Esophagus muscularis mucosa (tissue), 4 donors: ENCODE data around the gene SEH1L. TPM values are rescaled to one million over a fixed set of nuclear protein-coding genes. Genes with fewer than 3 reads are reported as not detected.
"Not testable (repeated sequence)": the region's sequence is repeated elsewhere in the genome, so short reads cannot be mapped to it uniquely, and the experiment has no call there.

ENCODE experiments used
- DNase-seq: peaks from one replicate; pipeline ENCODE4 v3.0.0-alpha.2; 2017; ENCODE audit errors: extremely low spot score
- H3K27ac ChIP-seq, 4 donors: fragments of 200-600 bp; sonication (generic); replicated peaks in 1 of 4; 1 replicate in 3 of 4; 2 replicates in 1 of 4; pipeline ENCODE4 v1.5.1; 2016 to 2019; ENCODE audit warnings: mild to moderate bottlenecking in 1 of 4
- H3K27me3 ChIP-seq, 4 donors: fragments of 200-600 bp; sonication (generic); one replicate each; pipeline versions ENCODE4 v1.5.1 to v1.6.0; 2016 to 2019
- H3K36me3 ChIP-seq, 4 donors: fragments of 200-600 bp; sonication (generic); one replicate each; pipeline ENCODE4 v1.5.1; 2016 to 2019
- H3K4me1 ChIP-seq, 4 donors: fragments of 200-600 bp; sonication (generic); one replicate each; pipeline ENCODE4 v1.5.1; 2016 to 2019
- H3K4me3 ChIP-seq, 4 donors: fragments of 200-600 bp; sonication (generic); 1 replicate in 2 of 4; 2 replicates in 2 of 4; pipeline ENCODE4 v1.5.1; 2016 to 2019; ENCODE audit warnings: mild to moderate bottlenecking in 4 of 4, moderate library complexity in 1 of 4
- H3K9me3 ChIP-seq, 4 donors: fragments of 200-600 bp; sonication (generic); 1 replicate in 3 of 4; 2 replicates in 1 of 4; pipeline ENCODE4 v1.5.1; 2016 to 2019
- CTCF ChIP-seq, 3 experiments: fragments of 200-600 bp in 2 of 3; fragments of 450-650 bp in 1 of 3; sonication (generic) in 2 of 3; IDR thresholded peaks; one replicate each; pipeline ENCODE4 v1.5.1; 2017 to 2019; ENCODE audit warnings: antibody characterized with exemption in 3 of 3, mild to moderate bottlenecking in 2 of 3, moderate library complexity in 1 of 3
- EP300 ChIP-seq: sonication (generic); formaldehyde crosslinking; IDR thresholded peaks from one replicate; pipeline ENCODE4 v1.6.1; 2017; ENCODE audit warnings: antibody characterized with exemption
- POLR2A ChIP-seq: fragments of 450-650 bp; IDR thresholded peaks from one replicate; pipeline ENCODE4 v1.6.1; 2017; ENCODE audit warnings: antibody characterized with exemption, moderate library complexity, mild to moderate bottlenecking, low read depth
- POLR2AphosphoS5 ChIP-seq, 2 donors: sonication (generic); formaldehyde crosslinking; IDR thresholded peaks; one replicate each; pipeline ENCODE4 v1.6.1; 2017; ENCODE audit warnings: antibody characterized with exemption in 2 of 2
- WGBS: methylation state at CpG from one replicate; pipeline ENCODE4 v1.1.5; 2018; 5-methylcytosine and 5-hydroxymethylcytosine counted together
- intact Hi-C: fragments of 100-400 bp; cut with DNase I; formaldehyde crosslinking; loops from one replicate; pipeline ENCODE4 v1.15.1; 2023
- total RNA-seq, 4 donors: library from RNA; depleted of rRNA; stranded (reverse); fragments of >200 nt; gene quantifications; one replicate each; pipeline versions ENCODE4 v1.1.0 to v1.2.1, GENCODE V29; 2016

SEH1L gene
- total RNA-seq: 10 to 100 TPM; 18.0 to 42.6 (median 23.2) TPM

- Histone ChIP-seq H3K9me3 (no peaks in the 10 kb centered on the region), H3K36me3 (peaks cover 0 to 4% (median 0%) of the 10 kb centered on the region in 4 donors), H3K27ac (peak within 1 kb of the TSS; percentile 89 to 98 (median 96)), H3K4me1 (peaks cover 15 to 50% (median 33%) of the 10 kb centered on the region in 4 donors), H3K27me3 (no peaks in the 10 kb centered on the region), H3K4me3 (peak within 1 kb of the TSS; percentile 67 to 84 (median 70))
- WGBS: 1% methylated on average over 34 of the region's 58 CpGs
- TF ChIP-seq POLR2A: peak; percentile 71
- TF ChIP-seq POLR2AphosphoS5 (IDR thresholded peaks at IDR 0.05): peak; percentile 82 to 96
- TF ChIP-seq EP300: peak; percentile 13
- no peak for TF ChIP-seq CTCF (IDR thresholded peaks at IDR 0.05)
- peak; percentile 100 for DNase-seq
- intact Hi-C loops: loop anchor here (2.0 to 10.0 kb wide), 3 partner anchors 43 to 643 kb away; partner anchors contain the start of genes AFG3L2, CEP192 and TUBB6
These were observed at the start of gene SEH1L for GRCh38 chr18:12947285-12948049. SEH1L (plus strand) TSS chr18:12948011; CDS start chr18:12948122, 111 bp downstream.

- intact Hi-C loops, H3K9me3 ChIP-seq, H3K4me3 ChIP-seq, H3K27ac ChIP-seq, DNase-seq, H3K36me3 ChIP-seq: not testable (repeated sequence)
- peaks cover 0 to 14% (median 0%) of the 10 kb centered on the region in 4 donors for H3K27me3 ChIP-seq
- WGBS: 93% methylated on average over 12 of the region's 12 CpGs
- H3K4me1 ChIP-seq: peaks cover 0 to 12% (median 0%) of the 10 kb centered on the region in 4 donors
These were observed 46.6 kb upstream of the SEH1L start for GRCh38 chr18:12901208-12901607.

GRCh38 chr18:12904012-12904516 is 43.7 kb upstream of the SEH1L start:
- TF ChIP-seq EP300 (no peak), POLR2AphosphoS5 (IDR thresholded peaks at IDR 0.05) (no peak), CTCF (IDR thresholded peaks at IDR 0.05) (no peak), POLR2A (no peak)
- intact Hi-C loops: no loop called here
- no peak overlapping the region for H3K27ac ChIP-seq
- no peaks in the 10 kb centered on the region for H3K36me3 ChIP-seq
- no peak overlapping the region for H3K4me3 ChIP-seq
- peaks cover 4 to 23% (median 18%) of the 10 kb centered on the region in 4 donors for H3K4me1 ChIP-seq
- no peak for DNase-seq
- 72% methylated on average over 8 of the region's 8 CpGs for WGBS
- H3K27me3 ChIP-seq: peaks cover 0 to 4% (median 0%) of the 10 kb centered on the region in 4 donors
- no peaks in the 10 kb centered on the region for H3K9me3 ChIP-seq

GRCh38 chr18:12906119-12906518 is 41.7 kb upstream of the SEH1L start:
- WGBS: 95% methylated on average over 4 of the region's 4 CpGs
- TF ChIP-seq CTCF (IDR thresholded peaks at IDR 0.05): no peak
- no peak for TF ChIP-seq POLR2AphosphoS5 (IDR thresholded peaks at IDR 0.05)
- TF ChIP-seq POLR2A: no peak
- TF ChIP-seq EP300: no peak
- DNase-seq: no peak
- Histone ChIP-seq H3K4me3 (no peak overlapping the region), H3K4me1 (peaks cover 4 to 28% (median 22%) of the 10 kb centered on the region in 4 donors), H3K27ac (no peak overlapping the region), H3K27me3 (peaks cover 0 to 15% (median 0%) of the 10 kb centered on the region in 4 donors), H3K9me3 (no peaks in the 10 kb centered on the region), H3K36me3 (no peaks in the 10 kb centered on the region)
- intact Hi-C loops: no loop called here

GRCh38 chr18:12906773-12907172 is 41.0 kb upstream of the SEH1L start:
- peaks cover 0 to 22% (median 0%) of the 10 kb centered on the region in 4 donors for H3K27me3 ChIP-seq
- H3K4me1 ChIP-seq: peaks cover 4 to 35% (median 29%) of the 10 kb centered on the region in 4 donors
- H3K36me3 ChIP-seq: no peaks in the 10 kb centered on the region
- no peak for TF ChIP-seq POLR2AphosphoS5 (IDR thresholded peaks at IDR 0.05)
- no peak for TF ChIP-seq CTCF (IDR thresholded peaks at IDR 0.05)
- no peak for TF ChIP-seq EP300
- TF ChIP-seq POLR2A: no peak
- WGBS: 80% methylated on average over 3 of the region's 10 CpGs
- H3K27ac ChIP-seq: peak overlapping the region in 2 of 4 donors; percentile 25 to 52
- no peaks in the 10 kb centered on the region for H3K9me3 ChIP-seq
- no peak overlapping the region for H3K4me3 ChIP-seq
- intact Hi-C loops: no loop called here
- DNase-seq: no peak
